H9 (cell line): ENCODE results near the gene ATP8A2. TPM values are rescaled to one million over a fixed set of nuclear protein-coding genes. Genes with fewer than 3 reads are reported as not detected.

Experiments used
- DNase-seq: peaks from one replicate; pipeline ENCODE4 v3.0.0-alpha.2; 2017
- H2AFZ ChIP-seq: one replicate; pipeline ENCODE4 v1.6.1; 2013; ENCODE audit warnings: mild to moderate bottlenecking, low read length, control low read depth, moderate library complexity
- H2AK5ac ChIP-seq: 2 replicates; pipeline ENCODE4 v1.6.1; 2013; ENCODE audit warnings: low read length, control low read depth, mixed read lengths; ENCODE audit not compliant: insufficient read length
- H2BK120ac ChIP-seq: one replicate; pipeline ENCODE4 v1.6.1; 2013; ENCODE audit warnings: low read depth, mild to moderate bottlenecking, low read length, control low read depth, inconsistent platforms; ENCODE audit not compliant: poor library complexity, severe bottlenecking
- H2BK12ac ChIP-seq: 2 replicates; pipeline ENCODE4 v1.6.1; 2013; ENCODE audit warnings: low read length, control low read depth, mixed read lengths, low read depth; ENCODE audit not compliant: insufficient read length
- H2BK15ac ChIP-seq: 2 replicates; pipeline ENCODE4 v1.6.1; 2013; ENCODE audit warnings: low read depth, low read length, control low read depth
- H2BK20ac ChIP-seq: one replicate; pipeline ENCODE4 v1.6.1; 2013; ENCODE audit warnings: low read depth, mild to moderate bottlenecking, low read length, control low read depth, inconsistent platforms; ENCODE audit not compliant: poor library complexity, severe bottlenecking
- H2BK5ac ChIP-seq: 2 replicates; pipeline ENCODE4 v1.6.1; 2013; ENCODE audit warnings: low read length, control low read depth, mixed read lengths; ENCODE audit not compliant: insufficient read length
- H3K14ac ChIP-seq: 2 replicates; pipeline ENCODE4 v1.6.1; 2013; ENCODE audit warnings: low read length, control low read depth; ENCODE audit not compliant: insufficient read depth
- H3K18ac ChIP-seq: 2 replicates; pipeline ENCODE4 v1.6.1; 2013; ENCODE audit warnings: low read depth, mild to moderate bottlenecking, mixed read lengths, low read length, control low read depth; ENCODE audit not compliant: insufficient read length
- H3K23ac ChIP-seq: 2 replicates; pipeline ENCODE4 v1.6.1; 2013; ENCODE audit warnings: low read length, control low read depth, mixed read lengths, low read depth; ENCODE audit not compliant: insufficient read length
- H3K23me2 ChIP-seq: 2 replicates; pipeline ENCODE4 v1.6.1; 2013; ENCODE audit warnings: low read depth, mild to moderate bottlenecking, mixed read lengths, low read length, control low read depth; ENCODE audit not compliant: insufficient read length, poor library complexity, severe bottlenecking
- H3K27ac ChIP-seq: 2 replicates; pipeline ENCODE4 v1.5.1; 2013; ENCODE audit warnings: low read length, control low read depth, mixed read lengths, low read depth; ENCODE audit not compliant: insufficient read length
- H3K27me3 ChIP-seq: 2 replicates; pipeline ENCODE4 v1.6.1; 2013; ENCODE audit warnings: low read length, control low read depth, inconsistent platforms; ENCODE audit not compliant: insufficient read depth
- H3K4ac ChIP-seq: 2 replicates; pipeline ENCODE4 v1.6.1; 2013; ENCODE audit warnings: low read depth, mild to moderate bottlenecking, control low read depth, inconsistent platforms, low read length, moderate library complexity
- H3K4me1 ChIP-seq: 2 replicates; pipeline ENCODE4 v1.6.1; 2013; ENCODE audit warnings: low read length, control low read depth, inconsistent platforms; ENCODE audit not compliant: insufficient read depth
- H3K4me2 ChIP-seq: 2 replicates; pipeline ENCODE4 v1.6.1; 2013; ENCODE audit warnings: low read length, control low read depth, mixed read lengths; ENCODE audit not compliant: insufficient read length, insufficient read depth
- H3K56ac ChIP-seq: 2 replicates; pipeline ENCODE4 v1.6.1; 2013; ENCODE audit warnings: low read depth, mild to moderate bottlenecking, mixed read lengths, low read length, control low read depth; ENCODE audit not compliant: insufficient read length
- H3K79me1 ChIP-seq: 2 replicates; pipeline ENCODE4 v1.6.1; 2013; ENCODE audit warnings: low read depth, mild to moderate bottlenecking, moderate library complexity, low read length, control low read depth, inconsistent platforms; ENCODE audit not compliant: insufficient read depth, poor library complexity, severe bottlenecking
- H3K79me2 ChIP-seq: 2 replicates; pipeline ENCODE4 v1.6.1; 2013; ENCODE audit warnings: low read length, control low read depth, inconsistent platforms; ENCODE audit not compliant: insufficient read depth
- H3K9ac ChIP-seq: 2 replicates; pipeline ENCODE4 v1.6.1; 2013; ENCODE audit warnings: low read length, control low read depth, mixed read lengths; ENCODE audit not compliant: insufficient read length; ENCODE audit errors: extremely low read depth
- H3K9me3 ChIP-seq: one replicate; pipeline ENCODE4 v1.6.1; 2013; ENCODE audit warnings: low read depth, low read length, inconsistent platforms; ENCODE audit not compliant: control insufficient read depth
- H3T11ph ChIP-seq: one replicate; pipeline ENCODE4 v1.6.1; 2013; ENCODE audit warnings: mild to moderate bottlenecking, low read length, control low read depth, inconsistent platforms
- H4K20me1 ChIP-seq: one replicate; pipeline ENCODE4 v1.6.1; 2013; ENCODE audit not compliant: control insufficient read depth, insufficient read length, insufficient read depth
- H4K5ac ChIP-seq: 2 replicates; pipeline ENCODE4 v1.6.1; 2013; ENCODE audit warnings: low read depth, mild to moderate bottlenecking, mixed read lengths, low read length, control low read depth; ENCODE audit not compliant: insufficient read length
- H4K8ac ChIP-seq: replicated peaks from 2 replicates; pipeline ENCODE4 v1.6.1; 2013; ENCODE audit warnings: low read length, control low read depth, mixed read lengths, low read depth; ENCODE audit not compliant: insufficient read length
- H4K91ac ChIP-seq: 2 replicates; pipeline ENCODE4 v1.6.1; 2013; ENCODE audit warnings: low read depth, mild to moderate bottlenecking, moderate library complexity, mixed read lengths, low read length, control low read depth; ENCODE audit not compliant: insufficient read length
- H3K27ac Mint-ChIP-seq, 3 experiments: 2 replicates in 2 of 3; 3 replicates in 1 of 3; pipeline ENCODE4 v1.8.0; 2020 to 2021; ENCODE audit warnings: mixed read lengths in 3 of 3, mild to moderate bottlenecking in 1 of 3, moderate library complexity in 1 of 3
- H3K27me3 Mint-ChIP-seq: 2 replicates; pipeline ENCODE4 v1.8.0; 2021; ENCODE audit warnings: low read depth, mild to moderate bottlenecking, moderate library complexity, mixed read lengths
- H3K36me3 Mint-ChIP-seq, 3 experiments: 2 replicates in 2 of 3; 3 replicates in 1 of 3; pipeline ENCODE4 v1.8.0; 2020 to 2021; ENCODE audit warnings: low read depth in 3 of 3, mixed read lengths in 3 of 3; ENCODE audit not compliant: insufficient read depth in 1 of 3
- H3K4me1 Mint-ChIP-seq, 2 experiments: 2 replicates each; pipeline ENCODE4 v1.8.0; 2020; ENCODE audit warnings: mixed read lengths in 2 of 2
- H3K4me3 Mint-ChIP-seq, 2 experiments: 2 replicates in 1 of 2; 3 replicates in 1 of 2; pipeline ENCODE4 v1.8.0; 2020 to 2021; ENCODE audit warnings: mild to moderate bottlenecking in 2 of 2, mixed read lengths in 2 of 2, moderate library complexity in 1 of 2
- H3K9me3 Mint-ChIP-seq, 2 experiments: 2 replicates in 1 of 2; 3 replicates in 1 of 2; pipeline ENCODE4 v1.8.0; 2020; ENCODE audit warnings: mild to moderate bottlenecking in 2 of 2, mixed read lengths in 2 of 2, moderate library complexity in 1 of 2
- CTCF ChIP-seq: fragments of 200-600 bp; sonication (generic); conservative IDR thresholded peaks from 3 replicates; pipeline ENCODE4 v1.8.0; 2021; ENCODE audit warnings: antibody characterized with exemption, mild to moderate bottlenecking
- WGBS: extraction: QIAGEN DNeasy Blood & Tissue Kit; methylation state at CpG from one replicate; pipeline ENCODE4 v1.1.7; 2013; ENCODE audit warnings: missing lambda C conversion rate, low lambda C conversion rate, mixed read lengths; ENCODE audit not compliant: insufficient read length; ENCODE audit errors: extremely low coverage; 5-methylcytosine and 5-hydroxymethylcytosine counted together
- total RNA-seq: library from RNA; stranded (reverse); gene quantifications from 2 replicates; pipeline ENCODE4 v1.2.1, GENCODE V29; 2021

ATP8A2 gene
- total RNA-seq, 1 experiment from 2014 or later = 18.2 TPM

- H3K27ac Mint-ChIP-seq = no peak overlapping the region
- Histone ChIP-seq H2BK20ac (no peak overlapping the region), H3K27me3 (no peaks in the 10 kb centered on the region), H3K23ac (no peak overlapping the region), H4K91ac (no peak overlapping the region), H3K79me1 (no peaks in the 10 kb centered on the region), H2BK5ac (no peak overlapping the region), H3K14ac (no peak overlapping the region), H2AFZ (no peak overlapping the region), H2BK15ac (no peak overlapping the region), H3K4ac (no peak overlapping the region), H3K56ac (no peak overlapping the region), H2AK5ac (no peak overlapping the region), H3T11ph (no peak overlapping the region), H3K4me2 (no peak overlapping the region), H3K9ac (no peak overlapping the region), H2BK12ac (no peak overlapping the region), H4K5ac (no peak overlapping the region), H3K18ac (no peak overlapping the region), H3K23me2 (no peaks in the 10 kb centered on the region), H3K9me3 (peaks cover 21% of the 10 kb centered on the region), H2BK120ac (no peak overlapping the region), H4K20me1 (no peaks in the 10 kb centered on the region), H4K8ac (no peak overlapping the region), H3K4me1 (peaks cover 6% of the 10 kb centered on the region; the same call in 1 of the 2 replicates), H3K27ac (no peak overlapping the region), H3K79me2 (no peaks in the 10 kb centered on the region)
- no peaks in the 10 kb centered on the region; the same call in 1 of the 2 replicates for H3K27me3 Mint-ChIP-seq
- H3K4me1 Mint-ChIP-seq = peaks cover 4 to 7% of the 10 kb centered on the region in 2 experiments
- DNase-seq = no peak
- peaks cover 29 to 39% (median 34%) of the 10 kb centered on the region in 3 experiments for H3K36me3 Mint-ChIP-seq
- no peak overlapping the region for H3K4me3 Mint-ChIP-seq
- no peak for TF ChIP-seq CTCF
- WGBS = no CpG with 5 or more reads among the region's 10 CpGs
- H3K9me3 Mint-ChIP-seq = peaks cover 33 to 38% of the 10 kb centered on the region in 2 experiments
Measured at GRCh38 chr13:25901460-25902376, 529.9 kb downstream of the ATP8A2 start.
